OCI-LY7 (cell line): ENCODE measurements around the gene MAP3K8. TPM values are rescaled to one million over a fixed set of nuclear protein-coding genes. Genes with fewer than 3 reads are reported as not detected.
A peak's percentile ranks its signal among the peaks of the same experiment; 100 is the strongest.

ENCODE experiments used
- BruUV-seq: library from RNA; stranded (reverse); fragments of 400-500 nt; replicated peaks from 2 replicates; lab custom pipeline; 2021; lab: Mats Ljungman, UMichigan
- CTCF ChIA-PET: fragments of 300-600 bp; sonication (Branson Sonifier 250); formaldehyde crosslinking; loops from one replicate; lab custom pipeline; 2022; ENCODE audit warnings: antibody characterized with exemption; ENCODE audit not compliant: unreplicated experiment; lab: Charles Lee
- POLR2A ChIA-PET: fragments of 300-600 bp; sonication (Branson Sonifier 250); formaldehyde crosslinking; loops from one replicate; lab custom pipeline; 2022; ENCODE audit warnings: antibody characterized with exemption; lab: Charles Lee
- DNase-seq: peaks from one replicate; pipeline ENCODE4 v3.0.0-alpha.2; 2015; ENCODE audit warnings: low spot score
- H2AFZ ChIP-seq: fragments of 200-600 bp; sonication (generic), shearing (Covaris generic); 2 replicates; pipeline ENCODE4 v1.6.1; 2014; ENCODE audit warnings: mild to moderate bottlenecking, antibody characterized with exemption, low read length, moderate library complexity
- H3K27ac ChIP-seq: fragments of 200-600 bp; sonication (generic); 2 replicates; pipeline ENCODE4 v1.5.1; 2014; ENCODE audit warnings: mixed run types, low read depth, mild to moderate bottlenecking, moderate library complexity, low read length, inconsistent platforms; ENCODE audit not compliant: poor library complexity, severe bottlenecking
- H3K36me3 ChIP-seq: fragments of 200-600 bp; sonication (generic); 2 replicates; pipeline ENCODE4 v1.6.1; 2014; ENCODE audit warnings: mild to moderate bottlenecking, antibody characterized with exemption, low read length, moderate library complexity, mixed read lengths; ENCODE audit not compliant: insufficient read depth
- H3K4me1 ChIP-seq: fragments of 200-600 bp; sonication (generic); 2 replicates; pipeline ENCODE4 v1.5.1; 2014; ENCODE audit warnings: mild to moderate bottlenecking, low read length; ENCODE audit not compliant: insufficient read depth, poor library complexity, severe bottlenecking
- H3K4me2 ChIP-seq: fragments of 200-600 bp; sonication (generic); 2 replicates; pipeline ENCODE4 v1.6.1; 2014; ENCODE audit warnings: mild to moderate bottlenecking, low read length
- H3K4me3 ChIP-seq: fragments of 200-600 bp; sonication (generic); 2 replicates; pipeline ENCODE4 v1.5.1; 2014; ENCODE audit warnings: mild to moderate bottlenecking, low read depth, low read length; ENCODE audit not compliant: poor library complexity, severe bottlenecking
- H3K79me2 ChIP-seq: fragments of 200-600 bp; sonication (generic); 2 replicates; pipeline ENCODE4 v1.6.1; 2016; ENCODE audit warnings: low read depth, mild to moderate bottlenecking, low read length, moderate library complexity, mixed read lengths; ENCODE audit not compliant: insufficient read depth
- H3K9me2 ChIP-seq: fragments of 200-600 bp; sonication (generic); 2 replicates; pipeline ENCODE4 v1.6.1; 2016; ENCODE audit warnings: mild to moderate bottlenecking, low read length, mixed read lengths; ENCODE audit not compliant: insufficient read depth
- H3K9me3 ChIP-seq: fragments of 200-600 bp; sonication (generic); 2 replicates; pipeline ENCODE4 v1.6.1; 2014; ENCODE audit warnings: mild to moderate bottlenecking, mixed run types, low read length, mixed read lengths
- H4K20me1 ChIP-seq: fragments of 200-600 bp; sonication (generic); 2 replicates; pipeline ENCODE4 v1.6.1; 2014; ENCODE audit warnings: mild to moderate bottlenecking, antibody characterized with exemption, low read length, moderate library complexity, mixed read lengths; ENCODE audit not compliant: insufficient read depth
- CTCF ChIP-seq: fragments of 200-600 bp; sonication (generic); conservative IDR thresholded peaks from 2 replicates; pipeline ENCODE4 v1.5.1; 2014; ENCODE audit warnings: mild to moderate bottlenecking, antibody characterized with exemption, low read length, moderate library complexity, mixed read lengths
- EZH2phosphoT487 ChIP-seq: fragments of 200-600 bp; sonication (generic); IDR thresholded peaks from 2 replicates; pipeline ENCODE4 v1.6.1; 2018; ENCODE audit warnings: low read depth, borderline replicate concordance, mild to moderate bottlenecking, mixed run types, antibody characterized with exemption, low read length, moderate library complexity, mixed read lengths
- intact Hi-C: fragments of 100-400 bp; cut with micrococcal nuclease; formaldehyde crosslinking; loops from one replicate; pipeline ENCODE4 v1.10.0; 2022; ENCODE audit not compliant: unreplicated experiment
- total RNA-seq, 2 experiments: library from RNA; depleted of rRNA in 1 of 2; stranded (reverse); fragments of >200 nt in 1 of 2; shearing (Covaris generic) in 1 of 2; gene quantifications; 2 replicates each; pipeline ENCODE4 v1.2.3, GENCODE V29; 2014 to 2022

The MAP3K8 gene
- total RNA-seq, 2 experiments from 2014 or later = 10.8 to 21.9 TPM

GRCh38 chr10:30430544-30431298 lies 3.3 kb upstream of the MAP3K8 start:
- DNase-seq = no peak
- H3K27ac ChIP-seq = no peak overlapping the region
- intact Hi-C loops = no loop called here

GRCh38 chr10:30431435-30431911 lies 2.5 kb upstream of the MAP3K8 start:
- no peak overlapping the region for H3K4me3 ChIP-seq
- no peak overlapping the region for H3K27ac ChIP-seq
- ChIA-PET POLR2A (interaction anchor here (0.6 to 4.0 kb wide), 4 partner anchors 11 to 100 kb away, joined by 3 to 31 read pairs (median 6); no protein-coding TSS in a partner anchor), CTCF (interaction anchor here (0.6 to 0.8 kb wide), 3 partner anchors 14 to 107 kb away, joined by 3 read pairs; no protein-coding TSS in a partner anchor)
- no peaks in the 10 kb centered on the region for H3K9me2 ChIP-seq
- DNase-seq = no peak
- H3K9me3 ChIP-seq = no peaks in the 10 kb centered on the region
- no peak overlapping the region for H2AFZ ChIP-seq
- no peaks in the 10 kb centered on the region for H3K36me3 ChIP-seq
- no peak for TF ChIP-seq EZH2phosphoT487
- TF ChIP-seq CTCF = no peak
- peak overlapping the region; percentile 20; the same call in 1 of the 2 replicates for H3K4me2 ChIP-seq
- H4K20me1 ChIP-seq = no peaks in the 10 kb centered on the region
- intact Hi-C loops = no loop called here
- H3K79me2 ChIP-seq = peaks cover 20% of the 10 kb centered on the region
- no TSS peak for BruUV-seq
- H3K4me1 ChIP-seq = peaks cover 47% of the 10 kb centered on the region

More at GRCh38 chr10:30430544-30431298, 3.3 kb upstream of the MAP3K8 start:
- H4K20me1 ChIP-seq = no peaks in the 10 kb centered on the region
- TF ChIP-seq CTCF = no peak
- TF ChIP-seq EZH2phosphoT487 = no peak
- ChIA-PET CTCF (interaction anchor here (0.8 kb wide), 1 partner anchor 107 kb away, joined by 3 read pairs; no protein-coding TSS in a partner anchor), POLR2A (interaction anchor here (0.6 to 4.0 kb wide), 8 partner anchors 9 to 900 kb away, joined by 4 to 31 read pairs (median 7); partner anchors contain the start of gene MTPAP)
- BruUV-seq = no TSS peak
- peaks cover 13% of the 10 kb centered on the region for H3K79me2 ChIP-seq
- no peak overlapping the region for H2AFZ ChIP-seq
- H3K9me2 ChIP-seq = no peaks in the 10 kb centered on the region
- H3K4me2 ChIP-seq = no peak overlapping the region
- no peaks in the 10 kb centered on the region for H3K9me3 ChIP-seq
- peaks cover 39% of the 10 kb centered on the region for H3K4me1 ChIP-seq
- H3K4me3 ChIP-seq = no peak overlapping the region
- no peaks in the 10 kb centered on the region for H3K36me3 ChIP-seq
